Activated CD4-positive, alpha-beta T cell treated with anti-CD3 and anti-CD28 coated beads, Interleukin-2, amount 50 U/mL, for 4 hours (primary cell): ENCODE data around the gene CEACAM5.
"Not testable (repeated sequence)": the region's sequence is repeated elsewhere in the genome, so short reads cannot be mapped to it uniquely, and the experiment has no call there.

Experiments
- DNase-seq, 2 experiments: peaks; one replicate each; pipeline ENCODE4 v3.0.0-alpha.2; 2020

Gene CEACAM5

GRCh38 chr19:41740415-41741243 is 32.2 kb downstream of the CEACAM5 start:
- no peak for DNase-seq

GRCh38 chr19:41741244-41741554 is 32.8 kb downstream of the CEACAM5 start:
- no peak for DNase-seq

- no peak for DNase-seq
Measured at GRCh38 chr19:41744850-41745249, 36.4 kb downstream of the CEACAM5 start.

GRCh38 chr19:41745756-41746155 is 37.3 kb downstream of the CEACAM5 start:
- DNase-seq = no peak

GRCh38 chr19:41746593-41747227 is 38.3 kb downstream of the CEACAM5 start:
- DNase-seq = peak; percentile 23 to 40

GRCh38 chr19:41748012-41748411 is 39.6 kb downstream of the CEACAM5 start:
- DNase-seq = no peak

GRCh38 chr19:41750248-41751134 is 42.1 kb downstream of the CEACAM5 start:
- DNase-seq = not testable (repeated sequence)

GRCh38 chr19:41753159-41753558 is 44.7 kb downstream of the CEACAM5 start:
- DNase-seq = peak; percentile 75 to 78

- DNase-seq = peak; percentile 69 to 73
Measured at GRCh38 chr19:41753936-41754529, 45.6 kb downstream of the CEACAM5 start.

- no peak for DNase-seq
Measured at GRCh38 chr19:41755328-41755913, 47.0 kb downstream of the CEACAM5 start, which contains the start of gene CEACAM6. TSS of gene CEACAM6 (plus strand) at chr19:41755530. CDS start at chr19:41755639, 109 bp downstream.

GRCh38 chr19:41758846-41759245 is 50.4 kb downstream of the CEACAM5 start:
- DNase-seq = no peak

- no peak for DNase-seq
Measured at GRCh38 chr19:41767115-41767514, 58.7 kb downstream of the CEACAM5 start.

- DNase-seq = not testable (repeated sequence)
Measured at GRCh38 chr19:41768105-41768504, 59.7 kb downstream of the CEACAM5 start.

GRCh38 chr19:41769608-41770007 is 61.2 kb downstream of the CEACAM5 start:
- DNase-seq = no peak

- no peak for DNase-seq
Measured at GRCh38 chr19:41771410-41771809, 63.0 kb downstream of the CEACAM5 start.

GRCh38 chr19:41774515-41774980 is 66.1 kb downstream of the CEACAM5 start:
- DNase-seq = peak; percentile 44 to 57

GRCh38 chr19:41776700-41777099 is 68.3 kb downstream of the CEACAM5 start:
- no peak for DNase-seq
